ENCODE measurements around the gene FAM217A.

Gene FAM217A

DNA sequence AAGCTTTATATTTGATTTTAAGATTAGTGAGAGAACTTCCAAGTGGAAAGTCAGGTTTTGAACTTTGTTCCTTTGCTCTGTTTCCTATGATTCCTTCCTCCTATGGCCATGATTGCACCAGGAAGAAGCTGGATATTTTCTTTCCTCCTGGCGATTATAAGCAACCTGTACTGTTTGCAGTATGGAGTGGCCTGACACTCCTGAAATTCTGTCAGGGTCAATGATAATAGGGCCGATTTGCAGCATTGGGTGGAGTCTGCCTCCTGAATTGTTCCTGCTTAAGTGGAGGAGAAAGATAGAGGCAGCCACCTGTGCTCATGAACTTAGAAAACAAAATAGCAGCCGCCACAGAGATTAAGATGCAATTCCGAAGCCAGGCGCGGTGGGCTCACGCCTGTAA is 9.8 kb upstream of the FAM217A start:
- 100% methylated on average over 7 of the region's 7 CpGs for WGBS (ENCODE audit: insufficient coverage)
- no peak overlapping the region for H3K27ac ChIP-seq (ENCODE audit: insufficient read depth in 1 of 2, low read depth in 1 of 2, low read length in 2 of 2, poor library complexity in 1 of 2, severe bottlenecking in 2 of 2)
- no peaks in the 10 kb centered on the region for H3K4me1 ChIP-seq (ENCODE audit: control extremely low read depth in 1 of 4, control insufficient read depth in 4 of 4, insufficient read depth in 4 of 4, low read length in 3 of 4)
- no peaks in the 10 kb centered on the region for H3K27me3 ChIP-seq (replicated peaks in 2 of 5; ENCODE audit: control insufficient read depth in 4 of 5, insufficient read depth in 5 of 5, low read length in 4 of 5)
- no peaks in the 10 kb centered on the region for H3K9me3 ChIP-seq (ENCODE audit: control extremely low read depth in 1 of 5, control insufficient read depth in 4 of 5, insufficient read depth in 2 of 5, low read depth in 1 of 5, low read length in 4 of 5)
- DNase-seq = no peak
- ChIA-PET CTCF (interaction anchor here (1.5 to 2.0 kb wide), 2 partner anchors 10 to 14 kb away, joined by 3 to 5 read pairs; no protein-coding TSS in a partner anchor), POLR2A (interaction anchor here (0.7 kb wide), 1 partner anchor 92 kb away, joined by 5 read pairs; no protein-coding TSS in a partner anchor)
- no peaks in the 10 kb centered on the region for H3K36me3 ChIP-seq (ENCODE audit: control insufficient read depth in 4 of 4, insufficient read depth in 4 of 4, low read length in 3 of 4)
- no peak overlapping the region for H3K4me3 ChIP-seq (ENCODE audit: control insufficient read depth in 1 of 7, extremely low read depth in 1 of 7, insufficient read depth in 4 of 7, low read depth in 2 of 7, low read length in 6 of 7)

DNA sequence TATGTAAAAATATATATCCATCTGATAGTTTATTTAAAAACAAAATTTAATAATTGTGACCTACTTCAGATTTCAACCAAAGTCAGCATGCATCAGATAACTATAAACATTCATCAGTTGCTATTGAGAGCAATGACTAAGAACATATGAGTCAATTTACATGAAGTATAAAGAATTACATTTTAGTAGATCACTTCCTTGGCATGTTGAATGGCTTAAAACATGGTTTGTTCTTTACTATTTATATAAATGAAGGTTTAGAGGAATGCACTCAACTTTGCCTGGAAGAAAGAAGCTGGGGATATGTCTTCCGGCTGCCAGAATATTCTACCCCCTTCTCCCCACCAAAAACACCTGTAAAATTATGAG is 6.4 kb upstream of the FAM217A start:
- no peaks in the 10 kb centered on the region for H3K9me3 ChIP-seq (ENCODE audit: control extremely low read depth in 1 of 5, control insufficient read depth in 4 of 5, insufficient read depth in 2 of 5, low read depth in 1 of 5, low read length in 4 of 5)
- ChIA-PET CTCF (interaction anchor here (1.2 kb wide), 1 partner anchor 30 kb away, joined by 3 read pairs; no protein-coding TSS in a partner anchor), POLR2A (no interaction called here)
- H3K27me3 ChIP-seq (replicated peaks in 2 of 5; ENCODE audit: control insufficient read depth in 4 of 5, insufficient read depth in 5 of 5, low read length in 4 of 5) = no peaks in the 10 kb centered on the region
- no peak for DNase-seq
- no CpG with 5 or more reads among the region's 1 CpG for WGBS (ENCODE audit: insufficient coverage)
- no peaks in the 10 kb centered on the region for H3K36me3 ChIP-seq (ENCODE audit: control insufficient read depth in 4 of 4, insufficient read depth in 4 of 4, low read length in 3 of 4)
- no peak overlapping the region for H3K27ac ChIP-seq (ENCODE audit: insufficient read depth in 1 of 2, low read depth in 1 of 2, low read length in 2 of 2, poor library complexity in 1 of 2, severe bottlenecking in 2 of 2)
- no peaks in the 10 kb centered on the region for H3K4me1 ChIP-seq (ENCODE audit: control extremely low read depth in 1 of 4, control insufficient read depth in 4 of 4, insufficient read depth in 4 of 4, low read length in 3 of 4)
- no peak overlapping the region for H3K4me3 ChIP-seq (ENCODE audit: control insufficient read depth in 1 of 7, extremely low read depth in 1 of 7, insufficient read depth in 4 of 7, low read depth in 2 of 7, low read length in 6 of 7)

DNA sequence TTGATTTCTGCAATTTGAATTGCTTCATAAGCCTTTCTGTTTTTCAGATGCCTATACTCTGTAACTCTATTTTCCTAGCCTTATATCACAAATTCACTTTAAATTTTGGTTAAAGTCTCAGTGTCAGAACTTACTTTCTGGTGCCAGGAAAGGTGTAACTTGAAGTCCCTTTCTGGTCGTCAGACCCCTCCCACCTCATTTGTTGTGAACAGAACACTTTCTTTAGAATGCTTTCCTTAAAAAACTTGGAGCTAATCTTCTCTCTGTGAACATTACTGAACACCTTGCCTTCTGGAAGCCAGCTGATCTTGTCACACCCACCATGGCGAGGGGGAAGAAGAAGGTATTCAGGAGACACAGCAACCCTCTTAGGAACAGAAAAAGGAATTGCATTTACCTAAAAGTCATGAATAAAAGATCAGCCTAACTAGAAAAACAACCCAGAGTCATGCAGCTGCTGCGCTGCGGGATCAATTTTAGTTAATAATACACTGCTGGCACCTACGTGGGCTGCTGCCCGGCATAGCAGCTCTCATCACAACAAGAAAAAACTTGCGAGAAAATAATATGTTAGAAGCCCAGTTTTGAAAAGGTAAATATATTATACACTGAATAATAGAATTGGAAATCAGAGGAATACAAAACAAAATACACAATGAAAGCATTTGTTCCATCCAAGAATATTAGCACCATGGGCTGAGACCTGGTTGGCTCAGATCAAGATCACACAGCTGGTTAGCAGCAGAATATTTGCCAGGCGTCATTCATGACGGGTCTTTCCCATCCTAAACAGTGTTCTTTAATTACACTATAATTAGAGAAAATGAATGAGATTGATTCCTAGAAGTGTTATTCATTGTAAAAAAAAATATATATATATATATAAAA is 5.8 kb upstream of the FAM217A start:
- Histone ChIP-seq H3K36me3 (ENCODE audit: control insufficient read depth in 4 of 4, insufficient read depth in 4 of 4, low read length in 3 of 4) (no peaks in the 10 kb centered on the region), H3K9me3 (ENCODE audit: control extremely low read depth in 1 of 5, control insufficient read depth in 4 of 5, insufficient read depth in 2 of 5, low read depth in 1 of 5, low read length in 4 of 5) (no peaks in the 10 kb centered on the region), H3K27ac (ENCODE audit: insufficient read depth in 1 of 2, low read depth in 1 of 2, low read length in 2 of 2, poor library complexity in 1 of 2, severe bottlenecking in 2 of 2) (no peak overlapping the region), H3K27me3 (replicated peaks in 2 of 5; ENCODE audit: control insufficient read depth in 4 of 5, insufficient read depth in 5 of 5, low read length in 4 of 5) (no peaks in the 10 kb centered on the region), H3K4me1 (ENCODE audit: control extremely low read depth in 1 of 4, control insufficient read depth in 4 of 4, insufficient read depth in 4 of 4, low read length in 3 of 4) (no peaks in the 10 kb centered on the region), H3K4me3 (ENCODE audit: control insufficient read depth in 1 of 7, extremely low read depth in 1 of 7, insufficient read depth in 4 of 7, low read depth in 2 of 7, low read length in 6 of 7) (no peak overlapping the region)
- 90% methylated on average over 3 of the region's 9 CpGs for WGBS (ENCODE audit: insufficient coverage)
- ChIA-PET CTCF (no interaction called here), POLR2A (no interaction called here)
- no peak for DNase-seq

- 90% methylated on average over 4 of the region's 6 CpGs for WGBS (ENCODE audit: insufficient coverage)
- no peak for DNase-seq
- Histone ChIP-seq H3K27me3 (replicated peaks in 2 of 5; ENCODE audit: control insufficient read depth in 4 of 5, insufficient read depth in 5 of 5, low read length in 4 of 5) (peaks cover 0 to 13% (median 3%) of the 10 kb centered on the region in 5 experiments), H3K36me3 (ENCODE audit: control insufficient read depth in 4 of 4, insufficient read depth in 4 of 4, low read length in 3 of 4) (no peaks in the 10 kb centered on the region), H3K4me1 (ENCODE audit: control extremely low read depth in 1 of 4, control insufficient read depth in 4 of 4, insufficient read depth in 4 of 4, low read length in 3 of 4) (peaks cover 0 to 2% (median 0%) of the 10 kb centered on the region in 4 experiments), H3K9me3 (ENCODE audit: control extremely low read depth in 1 of 5, control insufficient read depth in 4 of 5, insufficient read depth in 2 of 5, low read depth in 1 of 5, low read length in 4 of 5) (peaks cover 0 to 2% (median 0%) of the 10 kb centered on the region in 5 experiments), H3K4me3 (ENCODE audit: control insufficient read depth in 1 of 7, extremely low read depth in 1 of 7, insufficient read depth in 4 of 7, low read depth in 2 of 7, low read length in 6 of 7) (no peak overlapping the region), H3K27ac (ENCODE audit: insufficient read depth in 1 of 2, low read depth in 1 of 2, low read length in 2 of 2, poor library complexity in 1 of 2, severe bottlenecking in 2 of 2) (no peak overlapping the region)
- ChIA-PET CTCF (interaction anchor here (1.0 kb wide), 1 partner anchor 20 kb away, joined by 3 read pairs; no protein-coding TSS in a partner anchor), POLR2A (no interaction called here)
These were observed 4.3 kb downstream of the FAM217A start for GRCh38 chr6:4074478-4075235.

DNA sequence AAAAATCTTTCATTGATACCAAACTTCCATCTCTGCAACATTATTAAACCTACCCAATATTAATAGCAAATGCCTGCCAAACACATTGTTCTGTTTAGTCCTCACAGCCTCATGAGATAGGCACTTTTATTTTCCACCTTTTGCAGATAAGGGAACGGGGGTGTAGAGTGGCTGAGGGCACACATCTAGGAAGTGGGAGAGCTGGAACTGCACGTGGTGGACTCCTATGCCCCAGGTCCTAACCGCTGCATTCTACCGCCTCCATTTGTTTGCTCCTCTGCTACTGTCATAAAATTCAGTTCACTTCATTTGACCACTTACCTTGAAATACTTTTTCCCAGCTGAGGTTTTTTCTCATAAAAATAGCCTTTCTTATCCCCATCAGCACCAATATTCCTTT is 7.6 kb downstream of the FAM217A start:
- Histone ChIP-seq H3K9me3 (ENCODE audit: control extremely low read depth in 1 of 5, control insufficient read depth in 4 of 5, insufficient read depth in 2 of 5, low read depth in 1 of 5, low read length in 4 of 5) (no peaks in the 10 kb centered on the region), H3K27ac (ENCODE audit: insufficient read depth in 1 of 2, low read depth in 1 of 2, low read length in 2 of 2, poor library complexity in 1 of 2, severe bottlenecking in 2 of 2) (no peak overlapping the region), H3K4me1 (ENCODE audit: control extremely low read depth in 1 of 4, control insufficient read depth in 4 of 4, insufficient read depth in 4 of 4, low read length in 3 of 4) (no peaks in the 10 kb centered on the region), H3K4me3 (ENCODE audit: control insufficient read depth in 1 of 7, extremely low read depth in 1 of 7, insufficient read depth in 4 of 7, low read depth in 2 of 7, low read length in 6 of 7) (no peak overlapping the region), H3K27me3 (replicated peaks in 2 of 5; ENCODE audit: control insufficient read depth in 4 of 5, insufficient read depth in 5 of 5, low read length in 4 of 5) (no peaks in the 10 kb centered on the region), H3K36me3 (ENCODE audit: control insufficient read depth in 4 of 4, insufficient read depth in 4 of 4, low read length in 3 of 4) (no peaks in the 10 kb centered on the region)
- ChIA-PET CTCF (interaction anchor here (1.6 kb wide), 1 partner anchor 16 kb away, joined by 3 read pairs; no protein-coding TSS in a partner anchor), POLR2A (interaction anchor here (0.6 kb wide), 1 partner anchor 47 kb away, joined by 4 read pairs; no protein-coding TSS in a partner anchor)
- no peak for DNase-seq
- 85% methylated on average over 4 of the region's 4 CpGs for WGBS (ENCODE audit: insufficient coverage)

- Histone ChIP-seq H3K9me3 (ENCODE audit: control extremely low read depth in 1 of 5, control insufficient read depth in 4 of 5, insufficient read depth in 2 of 5, low read depth in 1 of 5, low read length in 4 of 5) (no peaks in the 10 kb centered on the region), H3K27ac (ENCODE audit: insufficient read depth in 1 of 2, low read depth in 1 of 2, low read length in 2 of 2, poor library complexity in 1 of 2, severe bottlenecking in 2 of 2) (no peak overlapping the region), H3K36me3 (ENCODE audit: control insufficient read depth in 4 of 4, insufficient read depth in 4 of 4, low read length in 3 of 4) (peaks cover 0 to 18% (median 9%) of the 10 kb centered on the region in 4 experiments), H3K4me3 (ENCODE audit: control insufficient read depth in 1 of 7, extremely low read depth in 1 of 7, insufficient read depth in 4 of 7, low read depth in 2 of 7, low read length in 6 of 7) (no peak overlapping the region), H3K4me1 (ENCODE audit: control extremely low read depth in 1 of 4, control insufficient read depth in 4 of 4, insufficient read depth in 4 of 4, low read length in 3 of 4) (no peaks in the 10 kb centered on the region), H3K27me3 (replicated peaks in 2 of 5; ENCODE audit: control insufficient read depth in 4 of 5, insufficient read depth in 5 of 5, low read length in 4 of 5) (no peaks in the 10 kb centered on the region)
- ChIA-PET CTCF (no interaction called here), POLR2A (no interaction called here)
- no peak for DNase-seq
- 90% methylated on average over 6 of the region's 6 CpGs for WGBS (ENCODE audit: insufficient coverage)
These were observed 9.7 kb downstream of the FAM217A start for GRCh38 chr6:4069199-4069598.

GRCh38 chr6:4067673-4068072 is 11.3 kb downstream of the FAM217A start:
- DNase-seq = no peak
- ChIA-PET CTCF (interaction anchor here (1.1 kb wide), 1 partner anchor 14 kb away, joined by 6 read pairs; no protein-coding TSS in a partner anchor), POLR2A (no interaction called here)
- Histone ChIP-seq H3K9me3 (ENCODE audit: control extremely low read depth in 1 of 5, control insufficient read depth in 4 of 5, insufficient read depth in 2 of 5, low read depth in 1 of 5, low read length in 4 of 5) (no peaks in the 10 kb centered on the region), H3K4me1 (ENCODE audit: control extremely low read depth in 1 of 4, control insufficient read depth in 4 of 4, insufficient read depth in 4 of 4, low read length in 3 of 4) (no peaks in the 10 kb centered on the region), H3K36me3 (ENCODE audit: control insufficient read depth in 4 of 4, insufficient read depth in 4 of 4, low read length in 3 of 4) (peaks cover 0 to 30% (median 19%) of the 10 kb centered on the region in 4 experiments), H3K4me3 (ENCODE audit: control insufficient read depth in 1 of 7, extremely low read depth in 1 of 7, insufficient read depth in 4 of 7, low read depth in 2 of 7, low read length in 6 of 7) (no peak overlapping the region), H3K27ac (ENCODE audit: insufficient read depth in 1 of 2, low read depth in 1 of 2, low read length in 2 of 2, poor library complexity in 1 of 2, severe bottlenecking in 2 of 2) (no peak overlapping the region), H3K27me3 (replicated peaks in 2 of 5; ENCODE audit: control insufficient read depth in 4 of 5, insufficient read depth in 5 of 5, low read length in 4 of 5) (no peaks in the 10 kb centered on the region)
- WGBS (ENCODE audit: insufficient coverage) = no CpG with 5 or more reads among the region's 1 CpG
